Stimulated activated naive B cell treated with anti-CD40 and anti-IgM and Interleukin-4, amounts not matched to agents 10 μg/mL and 1 μg/mL and 100 μg/mL, for 72 hours (primary cell): ENCODE data around the gene INAVA.

ENCODE experiments used
- ATAC-seq, 2 donors: fragments of 150-1000 bp; cut with Tn5 transposase; replicated peaks; 2 replicates each; pipeline ENCODE4 v1.10.0; 2021; ENCODE audit warnings: moderate library complexity in 1 of 2
- DNase-seq: peaks from one replicate; pipeline ENCODE4 v3.0.0; 2021
- H3K27ac Mint-ChIP-seq: one replicate; pipeline ENCODE4 v1.8.0; 2022; ENCODE audit warnings: mild to moderate bottlenecking, mixed read lengths
- H3K27me3 Mint-ChIP-seq, 2 donors: one replicate each; pipeline ENCODE4 v1.8.0; 2022; ENCODE audit warnings: mixed read lengths in 2 of 2
- H3K36me3 Mint-ChIP-seq, 2 donors: one replicate each; pipeline ENCODE4 v1.8.0; 2022; ENCODE audit warnings: mixed read lengths in 2 of 2, mild to moderate bottlenecking in 1 of 2
- H3K4me1 Mint-ChIP-seq, 2 donors: one replicate each; pipeline ENCODE4 v1.8.0; 2022; ENCODE audit warnings: mixed read lengths in 2 of 2, mild to moderate bottlenecking in 1 of 2
- H3K4me3 Mint-ChIP-seq, 2 donors: one replicate each; pipeline ENCODE4 v1.8.0; 2022; ENCODE audit warnings: mild to moderate bottlenecking in 2 of 2, mixed read lengths in 2 of 2, moderate library complexity in 1 of 2
- H3K9me3 Mint-ChIP-seq, 2 donors: one replicate each; pipeline ENCODE4 v1.8.0; 2022; ENCODE audit warnings: mixed read lengths in 2 of 2, mild to moderate bottlenecking in 1 of 2

The INAVA gene

DNA sequence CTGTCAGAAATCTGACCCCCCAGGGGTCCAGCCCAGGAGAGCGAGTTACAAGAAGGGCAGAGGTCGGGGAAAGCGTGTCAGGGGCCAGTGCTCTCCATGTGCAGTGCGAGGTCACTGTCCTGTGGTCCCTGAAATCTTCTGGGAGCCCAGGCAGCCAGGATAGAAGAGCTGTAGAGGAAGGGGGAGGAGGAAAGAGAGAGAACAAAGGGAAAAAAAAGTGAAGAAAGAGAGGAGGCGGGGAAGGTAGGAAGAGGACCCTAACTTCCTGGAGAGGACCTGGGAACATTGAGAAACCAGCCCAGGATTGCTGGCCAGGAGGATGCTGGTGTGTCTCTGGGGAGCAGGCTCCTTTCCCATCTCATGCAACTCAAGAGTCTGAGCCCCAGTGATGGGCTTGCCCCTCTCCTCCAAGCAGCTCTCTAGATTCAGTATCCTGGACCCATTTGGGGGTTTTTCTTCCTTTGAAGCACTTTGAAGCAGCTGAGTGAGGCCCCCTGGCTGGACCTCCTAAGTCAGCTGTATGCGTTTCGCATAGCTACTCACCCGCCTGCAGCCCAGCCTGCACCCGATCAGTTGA, 6.8 kb upstream of the INAVA start:
- H3K27ac Mint-ChIP-seq, result peak overlapping the region; percentile 73
- no peaks in the 10 kb centered on the region for H3K36me3 Mint-ChIP-seq
- DNase-seq (no peak), ATAC-seq (no peak)
- peaks cover 33 to 41% of the 10 kb centered on the region in 2 donors for H3K27me3 Mint-ChIP-seq
- H3K4me1 Mint-ChIP-seq, result peaks cover 36 to 54% of the 10 kb centered on the region in 2 donors
- H3K4me3 Mint-ChIP-seq, result peak overlapping the region; percentile 34 to 37
- no peaks in the 10 kb centered on the region for H3K9me3 Mint-ChIP-seq

DNA sequence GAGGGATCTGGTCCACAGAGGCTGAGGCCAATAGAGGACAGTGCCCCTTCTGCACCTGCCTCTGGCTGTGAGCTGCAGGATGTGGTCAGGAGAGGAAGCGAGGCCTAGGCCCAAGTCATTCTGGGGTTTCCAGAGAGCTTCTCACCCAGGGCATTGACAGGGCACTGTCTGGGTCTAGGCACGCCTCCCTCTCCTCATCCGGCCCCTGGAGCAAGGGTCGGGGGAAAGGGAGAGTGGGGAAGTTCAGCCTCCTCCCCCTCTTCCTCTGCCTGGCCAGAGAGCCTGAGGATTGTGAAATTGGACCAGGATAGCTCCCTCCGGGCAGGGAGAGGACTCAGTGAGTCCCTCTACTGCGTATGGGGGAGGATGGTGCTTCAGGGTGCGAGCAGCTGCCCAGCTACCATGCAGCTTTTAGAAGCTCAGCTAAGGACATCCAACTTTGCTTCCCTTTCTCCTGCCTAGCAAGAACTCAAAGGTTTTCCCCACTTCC, 6.3 kb upstream of the INAVA start:
- H3K4me3 Mint-ChIP-seq, result peak overlapping the region in 1 of 2 donors; percentile 46
- H3K4me1 Mint-ChIP-seq, result peaks cover 36 to 54% of the 10 kb centered on the region in 2 donors
- peak overlapping the region; percentile 56 for H3K27ac Mint-ChIP-seq
- ATAC-seq, result peak; percentile 98
- H3K27me3 Mint-ChIP-seq, result peaks cover 35 to 47% of the 10 kb centered on the region in 2 donors
- DNase-seq, result peak; percentile 68
- H3K36me3 Mint-ChIP-seq, result no peaks in the 10 kb centered on the region
- H3K9me3 Mint-ChIP-seq, result no peaks in the 10 kb centered on the region

DNA sequence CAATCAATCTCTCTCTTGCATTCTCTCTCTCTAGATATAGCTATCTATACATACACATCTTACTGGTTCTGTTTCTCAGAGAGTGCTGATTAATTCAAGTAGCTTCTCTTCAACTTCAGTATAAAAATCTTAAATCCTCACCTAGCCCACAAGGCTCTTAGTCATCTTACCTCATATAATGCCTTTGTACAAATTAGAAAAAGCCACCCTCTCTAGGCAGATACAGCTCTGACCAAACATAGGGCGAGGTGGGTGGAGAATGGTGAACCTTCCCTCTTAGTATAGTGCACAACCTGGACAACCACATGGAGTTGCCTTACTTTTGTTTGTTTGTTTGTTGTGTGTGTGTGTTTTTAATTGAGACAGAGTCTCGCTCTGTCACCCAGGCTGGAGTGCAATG, 5.1 kb upstream of the INAVA start:
- H3K27me3 Mint-ChIP-seq, result peaks cover 44 to 58% of the 10 kb centered on the region in 2 donors
- ATAC-seq (no peak), DNase-seq (no peak)
- H3K4me3 Mint-ChIP-seq, result no peak overlapping the region
- peaks cover 36 to 54% of the 10 kb centered on the region in 2 donors for H3K4me1 Mint-ChIP-seq
- peak overlapping the region; percentile 6 for H3K27ac Mint-ChIP-seq
- H3K36me3 Mint-ChIP-seq, result no peaks in the 10 kb centered on the region
- H3K9me3 Mint-ChIP-seq, result no peaks in the 10 kb centered on the region

DNA sequence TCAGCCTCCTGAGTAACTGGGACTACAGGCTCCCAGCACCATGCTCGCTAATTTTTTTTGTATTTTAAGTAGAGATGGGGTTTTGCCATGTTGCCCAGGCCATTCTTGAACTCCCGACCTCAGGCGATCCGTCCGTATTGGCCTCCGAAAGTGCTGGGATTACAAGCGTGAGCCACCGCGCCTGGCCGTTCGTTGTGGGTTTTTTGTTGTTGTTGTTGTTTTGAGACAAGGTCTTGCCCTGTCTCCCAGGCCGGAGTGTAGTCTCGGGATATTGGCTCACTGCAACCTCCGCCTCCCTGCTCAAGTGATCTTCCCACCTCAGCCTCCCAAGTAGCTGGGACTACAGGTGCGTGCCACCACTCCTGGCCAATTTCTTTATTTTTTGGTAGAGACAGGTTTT, 4.7 kb upstream of the INAVA start:
- Mint-ChIP-seq H3K36me3 (no peaks in the 10 kb centered on the region), H3K27me3 (peaks cover 47 to 63% of the 10 kb centered on the region in 2 donors), H3K4me3 (no peak overlapping the region), H3K9me3 (no peaks in the 10 kb centered on the region), H3K27ac (no peak overlapping the region), H3K4me1 (peaks cover 36 to 54% of the 10 kb centered on the region in 2 donors)
- no peak for ATAC-seq
- DNase-seq, result no peak

DNA sequence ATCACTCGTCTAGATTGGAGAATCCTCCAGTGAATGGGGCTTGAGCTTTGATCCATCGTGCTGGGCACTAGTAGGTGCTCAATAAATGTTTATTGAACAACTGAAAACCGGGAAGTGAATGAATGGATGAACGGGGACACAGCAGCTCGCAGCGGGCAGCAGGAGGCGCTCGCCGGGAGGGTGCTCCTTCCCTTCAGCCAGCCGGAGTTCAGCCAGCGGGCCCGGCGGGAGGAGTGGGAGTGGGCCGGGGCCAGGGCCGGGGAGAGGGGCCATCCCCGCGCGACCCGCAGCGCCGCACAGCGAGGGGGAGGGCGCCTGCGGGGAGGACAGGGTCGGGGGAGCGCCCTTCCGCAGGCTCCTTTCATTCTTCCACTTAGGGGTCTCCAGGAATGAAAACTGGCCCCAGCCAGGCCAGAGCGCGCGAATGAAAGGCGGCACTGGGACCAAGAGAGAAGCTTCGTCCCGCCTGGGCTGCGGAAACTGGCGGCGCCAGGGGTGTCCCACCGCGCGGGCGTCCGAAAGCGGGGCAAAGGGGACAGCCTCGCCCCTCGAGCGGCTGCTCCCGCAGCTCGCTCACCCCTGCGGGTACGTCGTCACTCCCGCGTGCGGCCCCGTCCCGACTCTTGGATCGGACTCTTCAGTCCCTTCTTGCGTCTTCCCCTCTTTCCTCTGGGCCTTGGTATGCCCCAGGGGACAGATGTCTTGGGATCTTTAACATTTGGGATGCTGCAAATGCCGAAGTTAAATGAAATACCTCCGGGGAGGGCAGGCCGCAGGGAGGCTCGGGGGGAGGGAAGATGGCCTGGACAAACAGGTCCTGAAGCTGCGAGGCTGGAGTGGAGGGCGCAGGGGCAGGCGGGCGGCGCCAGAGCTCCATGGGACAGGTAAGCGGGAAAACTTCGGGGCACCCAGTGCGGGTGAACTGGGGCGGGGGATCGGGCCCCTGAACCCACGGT, 3.6 kb upstream of the INAVA start:
- no peak for ATAC-seq
- Mint-ChIP-seq H3K36me3 (no peaks in the 10 kb centered on the region), H3K27ac (no peak overlapping the region), H3K4me1 (peaks cover 42 to 60% of the 10 kb centered on the region in 2 donors), H3K9me3 (no peaks in the 10 kb centered on the region), H3K27me3 (peaks cover 47 to 65% of the 10 kb centered on the region in 2 donors), H3K4me3 (peak overlapping the region; percentile 80 to 81)
- DNase-seq, result no peak

DNA sequence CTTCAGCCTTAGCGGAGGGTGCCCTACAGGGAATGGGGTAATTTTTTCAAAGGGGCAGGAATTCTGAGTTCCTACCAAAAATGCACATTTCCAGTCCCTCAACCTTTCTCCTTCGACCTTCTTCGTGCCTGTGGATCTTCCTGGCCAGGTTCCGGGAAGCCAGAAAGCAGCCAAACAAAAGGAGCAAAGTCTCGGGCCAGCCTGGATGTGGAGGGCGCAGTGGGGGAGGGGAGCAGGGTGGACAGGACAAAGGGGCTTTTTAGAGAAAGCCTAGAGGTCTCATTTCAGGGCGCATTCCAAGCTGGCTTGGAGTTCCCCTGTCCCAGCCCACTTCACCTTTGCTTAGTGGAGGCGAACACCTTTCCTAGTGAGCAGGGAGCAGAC, 2.9 kb upstream of the INAVA start:
- DNase-seq, result no peak
- H3K36me3 Mint-ChIP-seq, result no peaks in the 10 kb centered on the region
- H3K4me3 Mint-ChIP-seq, result peak overlapping the region; percentile 10 to 81
- no peak overlapping the region for H3K27ac Mint-ChIP-seq
- ATAC-seq, result no peak
- peaks cover 47 to 65% of the 10 kb centered on the region in 2 donors for H3K27me3 Mint-ChIP-seq
- H3K9me3 Mint-ChIP-seq, result no peaks in the 10 kb centered on the region
- peaks cover 42 to 66% of the 10 kb centered on the region in 2 donors for H3K4me1 Mint-ChIP-seq

DNA sequence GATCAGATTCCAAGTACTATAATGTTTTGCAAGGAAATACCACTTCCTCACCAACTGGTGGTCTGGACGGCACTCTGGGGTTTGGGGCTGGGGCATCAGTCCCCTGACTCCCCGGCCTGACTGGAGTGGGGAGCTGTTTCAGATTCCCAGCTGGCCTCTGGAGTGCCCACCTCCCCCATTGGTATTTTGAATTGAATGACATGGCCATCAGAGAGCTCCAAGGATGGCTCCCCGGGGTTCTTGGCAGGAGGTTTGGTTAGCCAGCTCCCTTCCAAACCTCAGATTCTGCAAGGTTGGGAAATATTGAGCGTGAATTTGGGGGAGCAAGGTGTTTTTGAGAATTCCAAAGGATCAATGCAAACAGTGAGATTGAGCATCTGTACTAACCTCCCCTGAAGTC, 2.2 kb upstream of the INAVA start:
- Mint-ChIP-seq H3K4me1 (peaks cover 40 to 62% of the 10 kb centered on the region in 2 donors), H3K27me3 (peaks cover 47 to 71% of the 10 kb centered on the region in 2 donors), H3K9me3 (no peaks in the 10 kb centered on the region), H3K27ac (no peak overlapping the region), H3K4me3 (no peak overlapping the region), H3K36me3 (no peaks in the 10 kb centered on the region)
- DNase-seq, result no peak
- no peak for ATAC-seq

DNA sequence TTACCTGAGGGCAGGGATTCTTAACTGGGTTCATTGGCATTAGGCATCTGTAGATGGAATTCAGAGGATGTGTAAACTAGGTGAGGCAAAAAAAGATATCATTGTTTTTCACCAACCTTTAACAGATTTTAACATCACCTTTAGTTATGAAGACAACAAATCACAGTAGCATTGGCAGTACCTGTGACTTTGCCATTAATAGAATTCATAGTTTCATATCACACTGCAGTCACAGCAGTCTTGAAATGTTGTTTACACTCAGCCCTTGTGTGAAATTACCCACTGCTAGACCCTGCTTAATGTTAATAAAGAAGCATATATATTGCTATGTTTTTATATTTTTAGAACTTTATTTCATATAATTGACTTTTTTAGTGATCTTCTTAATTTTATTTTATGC, 1.7 kb upstream of the INAVA start:
- Mint-ChIP-seq H3K36me3 (no peaks in the 10 kb centered on the region), H3K4me3 (no peak overlapping the region), H3K27me3 (peaks cover 50 to 75% of the 10 kb centered on the region in 2 donors), H3K9me3 (no peaks in the 10 kb centered on the region), H3K4me1 (peaks cover 36 to 57% of the 10 kb centered on the region in 2 donors), H3K27ac (no peak overlapping the region)
- ATAC-seq, result no peak
- no peak for DNase-seq

DNA sequence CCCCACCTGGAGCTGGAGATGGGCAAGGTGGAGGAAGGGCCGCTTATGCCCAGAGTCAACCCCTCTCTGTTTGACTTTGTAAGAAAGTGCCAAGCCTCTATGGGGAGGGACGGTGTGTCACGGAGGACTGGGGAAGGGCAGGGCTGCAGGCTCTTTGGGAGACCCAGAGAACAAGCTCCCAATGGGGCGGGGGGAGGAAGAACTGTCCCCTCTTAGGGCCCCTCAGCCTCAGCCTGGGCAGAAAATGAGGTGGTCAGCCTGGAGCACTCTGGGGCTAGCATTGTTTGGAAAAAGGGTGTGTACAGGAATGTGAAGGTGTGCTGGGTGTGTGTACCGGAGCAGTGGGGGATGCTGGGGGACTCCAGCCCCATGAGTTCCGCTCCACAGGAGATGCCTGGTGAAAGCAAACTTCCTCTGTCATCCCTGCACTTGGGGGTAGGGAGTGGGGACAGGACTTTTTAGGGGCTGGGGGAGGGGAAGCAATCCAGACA, 1.2 kb upstream of the INAVA start:
- Mint-ChIP-seq H3K9me3 (no peaks in the 10 kb centered on the region), H3K27me3 (peaks cover 55 to 80% of the 10 kb centered on the region in 2 donors), H3K27ac (no peak overlapping the region), H3K36me3 (no peaks in the 10 kb centered on the region), H3K4me1 (peaks cover 33 to 53% of the 10 kb centered on the region in 2 donors), H3K4me3 (no peak overlapping the region)
- no peak for ATAC-seq
- DNase-seq, result no peak

DNA sequence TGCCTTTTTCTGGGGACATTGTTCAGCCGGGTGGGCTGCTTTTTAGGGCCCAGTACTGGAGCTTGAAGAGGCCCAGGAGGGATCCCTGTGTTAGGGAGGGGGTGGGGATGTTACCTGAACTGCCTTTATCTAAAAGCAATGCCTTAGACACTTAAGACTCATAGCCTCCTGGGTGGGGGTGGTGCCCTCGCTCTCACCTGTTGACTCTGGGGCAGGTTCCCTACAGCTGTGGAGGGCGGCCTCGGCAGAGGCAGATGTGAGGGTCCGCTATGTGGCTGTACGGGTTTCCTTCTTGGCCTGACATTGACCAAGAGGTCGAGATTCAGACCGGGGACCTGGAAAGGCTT, 716 bp downstream of the INAVA start:
- H3K9me3 Mint-ChIP-seq, result no peaks in the 10 kb centered on the region

DNA sequence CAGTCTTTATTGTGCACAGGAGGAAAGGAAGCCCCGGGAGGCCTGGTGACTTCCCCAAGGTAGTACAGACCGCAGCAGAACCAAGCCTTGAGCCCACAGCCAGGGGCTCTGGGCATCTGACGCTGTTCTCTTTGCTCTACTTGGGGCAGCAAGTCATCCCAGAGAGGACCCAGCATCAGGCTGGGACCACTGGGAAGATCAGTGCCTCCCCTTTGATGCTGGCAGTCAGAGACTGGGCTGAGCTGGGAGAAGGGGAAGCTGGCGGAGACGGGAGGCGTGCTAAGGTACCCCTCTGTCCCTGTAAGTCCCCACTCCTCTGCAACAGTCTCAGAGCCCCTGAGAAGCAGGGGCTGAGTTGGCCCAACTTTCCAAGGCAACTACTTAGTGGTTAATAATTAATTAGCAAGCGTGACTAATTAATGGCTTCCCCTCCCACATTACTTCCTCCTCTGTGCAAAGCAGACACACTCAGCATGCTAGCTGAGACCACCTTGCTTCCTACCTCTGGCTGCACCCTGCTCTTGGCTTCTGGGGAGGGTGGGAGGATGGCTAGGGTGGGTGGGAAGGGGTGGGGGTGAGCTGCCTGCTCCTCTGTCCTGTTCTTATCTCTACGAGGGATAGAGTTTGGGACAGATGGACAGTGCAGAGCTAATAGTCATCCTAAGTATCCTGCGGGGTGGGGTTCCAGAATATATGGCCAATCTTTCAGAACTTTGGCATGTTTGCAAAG, 1.3 kb downstream of the INAVA start:
- Mint-ChIP-seq H3K36me3 (no peaks in the 10 kb centered on the region), H3K4me3 (no peak overlapping the region), H3K27ac (no peak overlapping the region), H3K9me3 (no peaks in the 10 kb centered on the region), H3K4me1 (peaks cover 16 to 32% of the 10 kb centered on the region in 2 donors), H3K27me3 (peaks cover 42 to 72% of the 10 kb centered on the region in 2 donors)
- peak; percentile 62 to 66 for ATAC-seq
- DNase-seq, result no peak

More for the DNA sequence above, 716 bp downstream of the INAVA start:
- no peak overlapping the region for H3K4me3 Mint-ChIP-seq
- no peak for ATAC-seq
- DNase-seq, result no peak
- H3K4me1 Mint-ChIP-seq, result peaks cover 22 to 38% of the 10 kb centered on the region in 2 donors
- no peaks in the 10 kb centered on the region for H3K36me3 Mint-ChIP-seq
- H3K27me3 Mint-ChIP-seq, result peaks cover 46 to 78% of the 10 kb centered on the region in 2 donors
- no peak overlapping the region for H3K27ac Mint-ChIP-seq

DNA sequence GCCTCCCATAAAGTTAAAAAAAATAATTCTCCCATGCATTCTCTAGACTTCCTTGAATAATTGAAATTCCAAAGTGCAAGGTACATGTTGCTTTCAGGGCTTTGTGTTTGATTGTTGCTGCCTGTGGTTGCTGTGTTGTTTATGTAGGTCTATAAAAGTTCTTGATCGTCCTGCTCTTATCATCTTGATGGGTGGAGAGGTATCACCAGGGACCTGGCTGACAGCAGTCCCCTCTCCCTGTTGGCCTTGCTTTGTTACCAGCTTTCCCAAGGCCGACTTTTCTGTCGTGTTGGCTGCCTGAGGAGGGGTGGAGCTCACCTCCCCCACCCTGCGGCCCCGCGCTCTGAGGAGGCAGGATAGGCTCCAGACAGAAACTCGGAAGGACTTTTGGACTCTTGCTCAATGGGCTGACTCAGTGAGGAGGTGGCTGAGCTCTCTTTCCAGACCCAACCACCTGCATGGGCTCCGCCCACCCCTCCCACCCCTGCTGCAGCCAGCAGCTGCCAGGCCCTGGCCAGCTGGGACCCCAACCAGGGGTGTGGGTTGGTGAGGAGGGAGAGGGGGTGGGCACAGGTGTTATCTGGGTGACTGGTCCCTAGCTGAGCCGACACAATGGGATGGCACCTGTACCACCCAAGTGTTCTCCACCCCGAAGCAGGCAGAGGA, 2.0 kb downstream of the INAVA start:
- H3K27me3 Mint-ChIP-seq, result peaks cover 42 to 71% of the 10 kb centered on the region in 2 donors
- H3K9me3 Mint-ChIP-seq, result no peaks in the 10 kb centered on the region
- no peak overlapping the region for H3K27ac Mint-ChIP-seq
- H3K4me1 Mint-ChIP-seq, result peaks cover 14 to 25% of the 10 kb centered on the region in 2 donors
- DNase-seq (no peak), ATAC-seq (no peak)
- H3K4me3 Mint-ChIP-seq, result no peak overlapping the region
- no peaks in the 10 kb centered on the region for H3K36me3 Mint-ChIP-seq

DNA sequence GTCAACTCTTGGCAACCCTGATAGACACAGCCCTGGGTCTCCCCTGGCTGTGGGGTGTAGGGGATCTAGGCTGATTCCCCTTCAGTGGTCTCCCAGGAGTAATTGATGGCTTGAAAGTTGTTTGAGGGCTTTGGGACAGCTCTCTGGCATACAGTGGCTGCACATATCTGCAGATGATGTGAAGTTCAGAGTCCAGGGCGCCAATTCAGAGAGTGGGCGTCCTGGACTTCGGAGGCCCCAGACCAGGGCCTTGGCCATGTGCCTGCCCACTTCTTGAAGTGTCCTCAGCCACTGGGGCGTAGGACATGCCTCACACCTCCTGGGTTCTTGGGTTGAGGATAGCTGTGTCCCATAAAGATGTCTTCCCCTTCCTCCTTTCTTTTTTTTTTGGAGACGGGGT, 2.6 kb downstream of the INAVA start:
- Mint-ChIP-seq H3K4me3 (no peak overlapping the region), H3K27me3 (peaks cover 41 to 65% of the 10 kb centered on the region in 2 donors), H3K9me3 (no peaks in the 10 kb centered on the region), H3K36me3 (no peaks in the 10 kb centered on the region), H3K27ac (no peak overlapping the region), H3K4me1 (peaks cover 9 to 19% of the 10 kb centered on the region in 2 donors)
- DNase-seq (no peak), ATAC-seq (no peak)

DNA sequence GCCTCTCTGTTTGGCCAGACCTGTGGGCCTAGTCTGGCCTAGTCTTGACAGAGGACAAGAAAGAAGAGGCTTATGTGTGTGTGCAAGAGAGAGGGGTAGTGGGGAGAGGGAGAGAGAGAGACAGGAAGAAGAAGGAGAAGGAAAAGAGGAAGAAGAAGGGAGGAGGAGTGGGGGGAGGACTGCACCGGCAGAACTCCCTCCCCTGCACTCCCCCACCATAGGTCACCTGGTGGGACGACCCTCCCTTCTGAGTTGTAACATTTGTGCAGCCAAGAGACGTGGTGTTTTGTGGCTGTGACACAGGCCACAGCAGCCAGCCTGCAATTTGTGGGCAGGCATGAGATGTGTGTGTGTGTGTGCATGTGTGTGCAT, 4.3 kb downstream of the INAVA start:
- ATAC-seq (no peak), DNase-seq (no peak)
- H3K4me3 Mint-ChIP-seq, result no peak overlapping the region
- H3K9me3 Mint-ChIP-seq, result no peaks in the 10 kb centered on the region
- H3K27me3 Mint-ChIP-seq, result peaks cover 27 to 47% of the 10 kb centered on the region in 2 donors
- no peak overlapping the region for H3K27ac Mint-ChIP-seq
- peaks cover 9 to 14% of the 10 kb centered on the region in 2 donors for H3K4me1 Mint-ChIP-seq
- no peaks in the 10 kb centered on the region for H3K36me3 Mint-ChIP-seq
